Measurements from ENCODE around the gene NR2F2. TPM values are rescaled to one million over a fixed set of nuclear protein-coding genes. Genes with fewer than 3 reads are reported as not detected.
A peak's percentile ranks its signal among the peaks of the same experiment; 100 is the strongest.

The NR2F2 gene
- total RNA-seq, 1 donor, result 14.5 TPM

DNA sequence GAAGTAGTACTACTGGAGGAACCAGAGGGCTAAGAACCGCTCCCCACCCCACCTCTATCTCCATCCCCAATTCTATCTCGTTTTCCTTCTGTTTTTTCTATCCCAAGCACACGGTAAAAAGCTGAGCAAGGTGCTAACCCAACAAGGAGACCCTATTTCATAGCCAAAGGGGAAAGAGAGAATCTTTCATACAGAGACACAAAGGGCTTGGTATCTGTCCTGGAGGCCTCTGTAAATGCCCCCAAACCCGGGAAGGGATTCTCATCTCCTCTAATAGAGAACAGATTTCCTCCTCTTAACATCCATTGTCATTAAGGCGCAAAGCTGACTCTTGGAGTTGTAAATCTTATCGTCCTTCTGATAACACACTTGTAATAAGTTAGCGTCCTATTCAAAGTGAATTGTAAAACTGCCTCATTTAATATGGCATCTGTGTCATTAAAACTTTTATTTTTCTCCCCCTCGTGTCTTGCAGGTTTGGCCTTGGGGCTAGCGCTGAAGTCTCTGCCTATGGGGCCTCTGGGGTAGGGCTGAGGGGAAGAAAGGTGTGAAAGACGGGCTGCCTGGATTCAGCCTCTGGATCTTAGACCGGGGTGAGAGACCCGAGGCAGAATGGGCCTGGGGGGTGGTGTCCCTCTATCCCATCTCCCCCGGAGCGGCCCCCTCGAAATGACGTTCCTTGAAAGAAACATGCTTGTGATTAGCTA, 12.1 kb downstream of the NR2F2 start:
- peak overlapping the region; percentile 75 for H3K27ac ChIP-seq (ENCODE audit: low read depth, low read length)
- H3K27me3 ChIP-seq (ENCODE audit: insufficient read depth, low read length), result no peaks in the 10 kb centered on the region
- H3K36me3 ChIP-seq (ENCODE audit: insufficient read depth, low read length), result peaks cover 12% of the 10 kb centered on the region
- H4K20me1 ChIP-seq (ENCODE audit: insufficient read depth, low read length), result peaks cover 3% of the 10 kb centered on the region
- TF ChIP-seq, protein P1, sequence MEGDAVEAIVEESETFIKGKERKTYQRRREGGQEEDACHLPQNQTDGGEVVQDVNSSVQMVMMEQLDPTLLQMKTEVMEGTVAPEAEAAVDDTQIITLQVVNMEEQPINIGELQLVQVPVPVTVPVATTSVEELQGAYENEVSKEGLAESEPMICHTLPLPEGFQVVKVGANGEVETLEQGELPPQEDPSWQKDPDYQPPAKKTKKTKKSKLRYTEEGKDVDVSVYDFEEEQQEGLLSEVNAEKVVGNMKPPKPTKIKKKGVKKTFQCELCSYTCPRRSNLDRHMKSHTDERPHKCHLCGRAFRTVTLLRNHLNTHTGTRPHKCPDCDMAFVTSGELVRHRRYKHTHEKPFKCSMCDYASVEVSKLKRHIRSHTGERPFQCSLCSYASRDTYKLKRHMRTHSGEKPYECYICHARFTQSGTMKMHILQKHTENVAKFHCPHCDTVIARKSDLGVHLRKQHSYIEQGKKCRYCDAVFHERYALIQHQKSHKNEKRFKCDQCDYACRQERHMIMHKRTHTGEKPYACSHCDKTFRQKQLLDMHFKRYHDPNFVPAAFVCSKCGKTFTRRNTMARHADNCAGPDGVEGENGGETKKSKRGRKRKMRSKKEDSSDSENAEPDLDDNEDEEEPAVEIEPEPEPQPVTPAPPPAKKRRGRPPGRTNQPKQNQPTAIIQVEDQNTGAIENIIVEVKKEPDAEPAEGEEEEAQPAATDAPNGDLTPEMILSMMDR (IDR thresholded peaks at IDR 0.05; ENCODE audit: extremely low read depth, low read depth, low read length), result no peak
- peak overlapping the region; percentile 85 for H3K4me2 ChIP-seq (ENCODE audit: insufficient read depth, low read length)
- H2AFZ ChIP-seq (ENCODE audit: low read length), result no peak overlapping the region
- DNase-seq (ENCODE audit: insufficient read length, low spot score, missing footprints), result no peak
- no peaks in the 10 kb centered on the region for H3K9me3 ChIP-seq (ENCODE audit: low read depth, low read length)
- H3K79me2 ChIP-seq (ENCODE audit: insufficient read depth, low read length), result peaks cover 97% of the 10 kb centered on the region
- H3K4me1 ChIP-seq (ENCODE audit: insufficient read depth, low read length), result peaks cover 45% of the 10 kb centered on the region
- peak overlapping the region; percentile 23 for H3K4me3 ChIP-seq (ENCODE audit: insufficient read depth, low read length)

DNA sequence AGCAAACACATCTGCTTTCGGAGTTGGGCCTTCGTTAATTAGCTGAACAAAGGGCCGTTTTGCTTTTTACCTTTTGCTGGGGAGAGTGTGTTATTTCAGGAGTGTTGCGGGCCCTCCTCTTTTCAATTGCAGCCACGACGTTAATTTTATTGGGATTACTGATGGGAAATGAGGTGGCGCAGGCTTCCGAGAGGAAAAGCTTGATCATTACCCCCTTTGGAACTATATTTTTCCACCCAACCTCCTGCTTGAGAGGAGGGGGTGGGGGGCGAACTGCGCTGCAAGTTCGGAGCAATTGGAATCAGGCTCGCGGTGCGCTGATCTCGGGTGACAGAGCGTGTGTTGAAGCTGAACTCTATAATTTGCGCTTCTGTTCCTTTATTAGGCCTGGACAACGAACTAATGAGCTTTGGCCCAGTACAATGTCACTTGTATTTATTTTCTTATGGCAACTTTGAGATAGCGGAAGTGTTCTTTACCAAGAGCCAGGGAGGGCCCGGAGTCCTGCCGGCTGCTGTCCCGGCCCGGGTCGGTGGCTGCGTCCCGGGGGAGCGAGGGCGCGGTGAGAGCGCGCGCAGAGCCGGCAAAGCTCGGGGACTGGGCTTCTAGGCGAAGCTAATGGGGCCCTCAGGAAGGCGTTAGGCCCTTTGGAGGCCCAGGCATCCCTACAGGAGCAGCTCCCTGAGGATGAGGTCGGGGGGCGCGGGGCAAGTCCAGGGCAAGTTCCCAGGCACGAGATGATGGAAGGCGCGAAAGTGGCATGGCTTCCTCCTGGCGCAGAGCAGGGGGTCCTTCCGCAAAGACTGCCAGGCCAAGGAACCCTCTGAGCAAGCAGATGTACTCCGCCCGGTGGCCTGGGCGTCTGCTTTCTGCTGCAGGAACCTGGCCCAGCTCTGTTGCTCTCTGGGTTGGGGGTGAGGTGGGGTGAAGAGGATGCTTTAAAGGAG, 12.9 kb downstream of the NR2F2 start:
- H3K4me1 ChIP-seq (ENCODE audit: insufficient read depth, low read length), result peaks cover 43% of the 10 kb centered on the region
- H2AFZ ChIP-seq (ENCODE audit: low read length), result no peak overlapping the region
- TF ChIP-seq, protein P1 (IDR thresholded peaks at IDR 0.05; ENCODE audit: extremely low read depth, low read depth, low read length), result no peak
- DNase-seq (ENCODE audit: insufficient read length, low spot score, missing footprints), result no peak
- no peaks in the 10 kb centered on the region for H3K9me3 ChIP-seq (ENCODE audit: low read depth, low read length)
- H3K36me3 ChIP-seq (ENCODE audit: insufficient read depth, low read length), result peaks cover 12% of the 10 kb centered on the region
- no peaks in the 10 kb centered on the region for H3K27me3 ChIP-seq (ENCODE audit: insufficient read depth, low read length)
- no peak overlapping the region for H3K4me3 ChIP-seq (ENCODE audit: insufficient read depth, low read length)
- H4K20me1 ChIP-seq (ENCODE audit: insufficient read depth, low read length), result peaks cover 3% of the 10 kb centered on the region
- peak overlapping the region; percentile 75 for H3K27ac ChIP-seq (ENCODE audit: low read depth, low read length)
- peak overlapping the region; percentile 85 for H3K4me2 ChIP-seq (ENCODE audit: insufficient read depth, low read length)
- peaks cover 97% of the 10 kb centered on the region for H3K79me2 ChIP-seq (ENCODE audit: insufficient read depth, low read length)

DNA sequence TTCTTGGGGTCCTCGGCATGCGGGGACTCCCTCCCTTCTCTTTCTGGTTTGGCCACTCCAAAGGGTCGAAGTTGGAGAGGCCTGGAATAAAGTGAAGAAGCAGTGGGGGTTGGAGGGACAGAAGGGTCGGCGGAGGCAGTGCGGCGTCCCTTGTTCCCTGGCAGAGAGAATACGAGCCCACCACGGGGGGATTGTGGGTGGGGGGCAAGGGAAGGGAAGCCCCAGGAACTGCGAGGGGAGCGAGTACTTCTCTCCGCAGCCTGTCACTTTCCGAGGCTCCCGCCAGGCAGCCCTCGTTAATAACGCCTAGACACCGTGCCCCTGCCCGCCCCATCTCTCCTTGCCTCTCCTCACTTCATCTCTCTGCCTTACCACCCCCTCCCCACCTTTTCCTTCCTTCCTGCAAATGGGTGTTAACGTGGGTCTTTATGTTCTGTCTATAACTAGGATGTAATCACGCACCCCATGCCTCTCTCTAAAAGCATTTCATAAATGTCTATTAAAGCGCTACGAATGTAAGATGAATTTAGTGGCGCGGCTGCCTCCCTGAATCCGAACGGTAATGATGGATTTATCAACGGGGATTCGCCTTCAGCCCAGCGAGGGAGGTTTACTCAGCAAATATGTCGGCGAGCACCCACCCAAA, 13.7 kb downstream of the NR2F2 start:
- H3K27ac ChIP-seq (ENCODE audit: low read depth, low read length), result peak overlapping the region; percentile 75
- H4K20me1 ChIP-seq (ENCODE audit: insufficient read depth, low read length), result peaks cover 1% of the 10 kb centered on the region
- no peak overlapping the region for H2AFZ ChIP-seq (ENCODE audit: low read length)
- H3K4me2 ChIP-seq (ENCODE audit: insufficient read depth, low read length), result peak overlapping the region; percentile 85
- peaks cover 97% of the 10 kb centered on the region for H3K79me2 ChIP-seq (ENCODE audit: insufficient read depth, low read length)
- H3K4me1 ChIP-seq (ENCODE audit: insufficient read depth, low read length), result peaks cover 43% of the 10 kb centered on the region
- H3K9me3 ChIP-seq (ENCODE audit: low read depth, low read length), result no peaks in the 10 kb centered on the region
- peaks cover 14% of the 10 kb centered on the region for H3K36me3 ChIP-seq (ENCODE audit: insufficient read depth, low read length)
- H3K4me3 ChIP-seq (ENCODE audit: insufficient read depth, low read length), result no peak overlapping the region
- TF ChIP-seq, protein P1 (IDR thresholded peaks at IDR 0.05; ENCODE audit: extremely low read depth, low read depth, low read length), result no peak
- DNase-seq (ENCODE audit: insufficient read length, low spot score, missing footprints), result peak; percentile 84
- H3K27me3 ChIP-seq (ENCODE audit: insufficient read depth, low read length), result no peaks in the 10 kb centered on the region
